ENCODE results near the gene TMPRSS4.

DNA sequence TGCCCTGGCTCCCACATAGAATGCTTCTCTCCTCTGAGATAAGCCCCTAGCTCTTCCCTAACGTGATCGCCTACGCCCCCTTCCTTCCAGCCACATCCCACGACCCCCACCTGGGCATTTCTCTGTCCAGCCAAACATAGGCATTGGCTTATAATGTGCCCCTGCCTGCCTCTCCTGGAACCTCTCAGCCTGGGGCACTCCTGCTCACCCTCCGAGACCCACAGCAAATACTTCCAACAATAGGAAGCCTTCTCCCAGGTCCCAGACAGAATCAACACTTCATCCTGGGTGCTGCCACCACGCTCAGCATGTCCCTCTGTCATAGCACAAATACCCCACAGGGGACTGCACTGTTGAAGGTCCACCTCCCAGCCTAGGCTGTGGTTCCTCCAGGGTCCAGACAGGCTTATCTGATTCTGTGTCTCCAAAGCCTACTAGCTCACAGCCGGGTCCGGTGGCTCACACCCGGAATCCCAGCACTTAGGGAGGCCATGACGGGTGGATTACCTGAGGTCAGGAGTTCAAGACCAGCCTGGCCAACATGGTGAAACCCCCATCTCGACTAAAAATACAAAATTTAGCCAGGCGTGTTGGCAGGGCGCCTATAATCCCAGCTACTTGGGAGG is 24.2 kb upstream of the TMPRSS4 start:
- TF ChIP-seq, protein P1, sequence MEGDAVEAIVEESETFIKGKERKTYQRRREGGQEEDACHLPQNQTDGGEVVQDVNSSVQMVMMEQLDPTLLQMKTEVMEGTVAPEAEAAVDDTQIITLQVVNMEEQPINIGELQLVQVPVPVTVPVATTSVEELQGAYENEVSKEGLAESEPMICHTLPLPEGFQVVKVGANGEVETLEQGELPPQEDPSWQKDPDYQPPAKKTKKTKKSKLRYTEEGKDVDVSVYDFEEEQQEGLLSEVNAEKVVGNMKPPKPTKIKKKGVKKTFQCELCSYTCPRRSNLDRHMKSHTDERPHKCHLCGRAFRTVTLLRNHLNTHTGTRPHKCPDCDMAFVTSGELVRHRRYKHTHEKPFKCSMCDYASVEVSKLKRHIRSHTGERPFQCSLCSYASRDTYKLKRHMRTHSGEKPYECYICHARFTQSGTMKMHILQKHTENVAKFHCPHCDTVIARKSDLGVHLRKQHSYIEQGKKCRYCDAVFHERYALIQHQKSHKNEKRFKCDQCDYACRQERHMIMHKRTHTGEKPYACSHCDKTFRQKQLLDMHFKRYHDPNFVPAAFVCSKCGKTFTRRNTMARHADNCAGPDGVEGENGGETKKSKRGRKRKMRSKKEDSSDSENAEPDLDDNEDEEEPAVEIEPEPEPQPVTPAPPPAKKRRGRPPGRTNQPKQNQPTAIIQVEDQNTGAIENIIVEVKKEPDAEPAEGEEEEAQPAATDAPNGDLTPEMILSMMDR (IDR thresholded peaks at IDR 0.05), result no peak
- TF ChIP-seq GATA2 (CRISPR knock-in tag; IDR thresholded peaks at IDR 0.05) (no peak), TAF1 (IDR thresholded peaks at IDR 0.05; ENCODE audit: borderline replicate concordance, low read depth, low read length) (no peak), SIN3A (IDR thresholded peaks at IDR 0.05; ENCODE audit: borderline replicate concordance, low read depth, low read length) (no peak), NFIC (IDR thresholded peaks at IDR 0.05; ENCODE audit: borderline replicate concordance) (no peak), ELF1 (IDR thresholded peaks at IDR 0.05) (no peak), GABPA (IDR thresholded peaks at IDR 0.05; ENCODE audit: low read depth) (no peak), EZH2phosphoT487 (IDR thresholded peaks at IDR 0.05; ENCODE audit: borderline replicate concordance, low read depth) (no peak), POLR2AphosphoS5 (IDR thresholded peaks at IDR 0.05; ENCODE audit: low read depth, low read length) (no peak)

Data from SK-N-SH (cell line).